ENCODE results near the gene PDCD11.
A peak's percentile ranks its signal among the peaks of the same experiment; 100 is the strongest.

The PDCD11 gene

GRCh38 chr10:103452506-103453230 is 56.2 kb downstream of the PDCD11 start:
- DNase-seq, result no peak

DNA sequence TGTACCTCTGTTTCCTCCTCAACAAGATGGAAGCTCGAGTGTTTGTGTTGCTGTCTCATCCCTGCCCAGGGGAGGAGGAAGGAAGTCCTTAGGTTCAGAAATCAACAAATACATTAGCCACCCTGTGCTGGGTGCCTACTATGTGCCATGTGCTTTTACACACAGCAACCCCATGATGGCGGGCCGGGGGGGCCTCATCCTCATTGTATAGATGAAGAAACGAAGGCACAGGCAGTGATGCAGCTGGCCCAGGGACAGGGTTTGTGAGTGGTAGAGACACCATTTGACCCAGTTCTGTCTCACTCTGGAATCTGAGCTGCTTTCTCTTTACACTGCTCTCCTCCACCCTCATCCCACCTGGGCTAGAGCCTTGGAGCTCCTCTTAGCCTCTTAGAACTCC is 57.6 kb downstream of the PDCD11 start:
- DNase-seq, result no peak

DNA sequence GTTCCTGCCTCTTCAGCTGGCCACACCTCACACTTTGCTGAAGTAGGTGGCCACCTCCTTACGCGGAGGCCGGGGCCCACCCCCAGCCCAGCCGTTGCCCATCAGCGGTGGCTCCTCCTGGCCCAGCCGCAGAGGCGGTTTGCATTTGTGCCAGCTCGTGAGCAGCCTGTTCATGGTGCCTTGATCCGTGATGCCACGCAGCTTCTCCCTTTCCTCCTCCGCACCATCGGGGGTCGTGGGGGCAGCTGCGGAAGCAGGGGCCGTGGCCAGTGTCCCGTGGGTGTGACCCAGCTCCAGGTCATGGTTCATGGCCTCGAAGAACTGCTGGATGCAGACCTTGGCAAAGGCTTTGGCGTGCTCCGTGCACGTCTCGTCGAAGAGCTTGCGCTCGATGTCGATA is 58.8 kb downstream of the PDCD11 start:
- no peak for DNase-seq

DNA sequence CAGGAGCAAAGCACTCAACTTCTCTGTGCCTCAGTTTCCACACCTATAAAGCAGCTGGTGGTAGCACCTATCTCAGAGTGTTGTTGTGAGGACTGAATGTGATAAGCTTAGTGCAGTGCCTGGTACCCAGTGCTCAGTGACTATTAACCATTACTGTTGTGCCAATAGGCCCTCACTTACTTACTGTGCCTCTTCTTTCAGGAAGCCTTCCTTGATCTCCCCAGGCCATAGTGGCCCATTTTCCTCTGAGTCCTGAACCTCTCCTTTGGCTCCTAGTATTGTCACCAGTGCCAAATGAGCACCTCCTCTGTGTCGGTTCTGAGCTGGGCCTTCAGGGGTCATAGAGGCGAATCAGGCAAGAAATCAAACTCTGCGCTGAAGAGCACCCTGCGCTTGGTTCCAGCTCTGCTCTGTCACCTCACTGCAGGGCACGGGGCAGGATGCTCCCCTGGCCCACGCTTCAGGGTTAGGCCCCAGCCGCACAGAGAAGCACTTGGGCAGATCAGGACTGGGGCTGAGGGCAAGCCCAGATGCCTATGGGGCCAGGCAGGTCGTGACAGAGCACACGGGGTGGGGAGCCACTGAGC is 59.7 kb downstream of the PDCD11 start:
- no peak for DNase-seq

- DNase-seq, result no peak
Measured at GRCh38 chr10:103457176-103457712, 60.8 kb downstream of the PDCD11 start.

- DNase-seq, result no peak
Measured at GRCh38 chr10:103457896-103458583, 61.6 kb downstream of the PDCD11 start.

DNA sequence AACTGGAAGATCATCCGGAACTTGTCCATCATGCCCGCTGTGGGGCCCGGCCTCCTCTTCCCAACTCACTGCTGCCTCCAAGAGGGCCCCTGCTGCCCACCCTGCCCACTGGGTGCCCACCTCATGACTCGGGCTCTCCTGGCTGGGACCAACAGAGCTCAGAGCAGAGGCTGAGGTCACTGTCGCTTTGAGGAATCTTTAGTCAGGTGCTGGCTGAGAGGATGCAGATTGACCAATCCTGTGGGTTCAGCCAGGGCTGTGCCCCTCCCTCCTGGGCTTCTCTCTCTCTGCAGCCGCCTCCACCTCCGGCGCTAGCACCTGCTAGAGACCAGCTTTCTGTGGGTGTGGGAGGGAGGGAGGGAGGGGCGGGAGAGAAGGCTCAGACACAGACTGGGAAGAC is 62.3 kb downstream of the PDCD11 start, which contains the start of gene CALHM1:
TSS of gene CALHM1 (minus strand) at position 181 of the 400 bp plus-strand sequence. CDS start at position 32, 149 bp downstream.
- DNase-seq, result no peak

- DNase-seq, result no peak
Measured at GRCh38 chr10:103459615-103460014, 63.2 kb downstream of the PDCD11 start.

- DNase-seq, result no peak
Measured at GRCh38 chr10:103463499-103463898, 67.1 kb downstream of the PDCD11 start.

- DNase-seq, result no peak
Measured at GRCh38 chr10:103465411-103466179, 69.2 kb downstream of the PDCD11 start.

- no peak for DNase-seq
Measured at GRCh38 chr10:103466734-103467133, 70.3 kb downstream of the PDCD11 start.

DNA sequence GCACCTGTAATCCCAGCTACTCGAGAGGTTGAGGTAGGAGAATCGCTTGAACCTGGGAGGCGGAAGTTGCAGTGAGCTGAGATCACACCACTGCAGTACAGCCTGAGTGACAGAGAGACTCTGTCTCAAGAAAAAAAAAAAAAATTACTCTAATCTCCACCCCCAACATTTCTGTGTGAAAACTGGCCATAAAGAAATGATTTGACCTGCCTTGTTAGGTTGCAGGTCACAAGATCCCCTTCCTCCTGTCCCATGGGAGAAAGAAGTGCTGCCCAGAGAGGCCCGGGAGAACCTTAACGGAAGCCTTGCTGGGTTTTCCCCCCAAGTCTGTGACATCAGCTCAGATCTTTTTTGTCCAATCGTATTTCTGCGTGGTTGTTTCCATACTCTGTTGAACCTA is 71.0 kb downstream of the PDCD11 start:
- DNase-seq, result no peak

GRCh38 chr10:103469201-103469600 is 72.8 kb downstream of the PDCD11 start:
- DNase-seq, result no peak

GRCh38 chr10:103470761-103471653 is 74.6 kb downstream of the PDCD11 start:
- DNase-seq, result peak; percentile 96

DNA sequence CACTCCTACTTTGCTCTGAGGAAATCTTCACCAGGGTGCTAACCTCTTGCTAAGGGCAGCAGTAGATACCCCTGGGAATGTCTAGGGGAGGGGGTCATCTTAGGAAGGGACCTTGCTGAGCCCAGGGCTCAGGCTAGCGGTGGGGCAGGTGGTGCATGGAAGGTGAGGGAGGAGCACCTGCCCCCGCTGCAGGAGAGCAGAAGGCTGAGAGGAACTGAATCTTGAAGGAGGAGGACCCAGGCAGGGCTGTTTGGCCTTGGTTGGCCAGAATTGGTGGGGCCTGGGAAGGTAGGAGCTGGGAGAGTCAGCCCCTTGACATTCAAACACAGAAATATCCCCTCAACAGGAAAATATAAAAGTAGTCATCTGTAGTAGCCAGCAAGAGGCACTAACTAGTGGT is 75.6 kb downstream of the PDCD11 start:
- no peak for DNase-seq

DNA sequence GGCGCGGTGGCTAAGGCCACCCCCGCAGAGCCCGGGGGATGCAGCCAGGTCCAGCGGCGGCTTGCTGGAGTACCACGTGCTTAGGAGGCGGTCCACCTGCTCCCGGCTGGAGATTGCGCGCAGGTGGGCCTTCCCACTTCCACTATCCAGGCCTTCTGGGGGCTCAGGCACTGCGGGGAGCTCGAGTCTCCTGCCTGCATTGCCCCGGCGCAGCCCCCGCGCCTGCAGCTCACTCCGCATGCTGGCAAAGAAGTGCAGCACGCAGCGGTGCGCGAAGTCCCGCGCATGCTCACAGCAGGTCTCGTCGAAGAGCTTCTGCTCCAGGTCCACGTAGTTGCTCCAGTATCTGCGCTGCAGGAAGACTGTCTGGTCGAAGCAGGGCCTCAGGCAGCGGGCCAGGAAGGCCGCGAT is 76.8 kb downstream of the PDCD11 start:
- DNase-seq, result no peak

DNA sequence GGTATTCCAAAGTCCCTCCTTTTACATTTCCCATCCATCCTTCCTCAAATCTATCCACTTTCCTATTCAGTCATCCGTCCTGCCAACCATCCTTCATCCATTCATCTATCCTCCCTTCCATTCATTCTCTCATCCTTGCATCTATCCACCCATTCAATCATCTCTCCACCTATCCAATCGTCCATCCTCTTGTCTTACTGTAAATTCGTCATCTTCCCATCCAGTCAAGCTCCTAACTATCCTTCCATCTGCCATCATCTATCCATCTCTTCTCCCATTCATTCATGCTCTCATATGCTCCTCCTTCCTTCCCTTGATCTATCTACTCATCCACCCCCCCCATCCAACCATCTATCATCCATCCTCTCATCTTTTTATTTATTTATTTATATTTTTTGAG is 77.7 kb downstream of the PDCD11 start:
- DNase-seq, result no peak

- DNase-seq, result no peak
Measured at GRCh38 chr10:103475437-103475836, 79.0 kb downstream of the PDCD11 start.

GRCh38 chr10:103476046-103476768 is 79.8 kb downstream of the PDCD11 start:
- DNase-seq, result no peak

DNA sequence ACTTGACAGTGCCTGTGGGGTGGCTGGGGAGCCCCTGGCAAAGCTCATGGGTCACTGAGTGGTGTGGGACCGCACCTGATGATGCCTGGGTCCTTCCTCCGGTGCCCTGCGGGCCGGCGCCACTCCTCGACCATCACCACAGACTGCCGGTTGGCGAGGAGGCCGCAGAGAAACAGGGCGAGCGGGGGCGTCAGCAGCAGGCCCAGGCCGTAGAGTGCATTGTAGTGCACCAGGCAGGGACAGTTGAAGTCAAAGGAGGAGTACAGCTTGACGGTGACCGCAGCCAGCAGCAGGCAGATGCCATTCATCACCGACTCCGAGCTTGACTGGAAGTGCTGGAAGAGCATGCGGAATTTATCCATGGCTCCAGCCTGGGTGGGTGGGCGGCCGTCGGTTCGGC is 82.2 kb downstream of the PDCD11 start:
- no peak for DNase-seq

GRCh38 chr10:103479135-103479534 is 82.7 kb downstream of the PDCD11 start, which contains the start of gene CALHM3:
TSS of gene CALHM3 (minus strand) at chr10:103479240. CDS start at chr10:103479032, 208 bp downstream.
- no peak for DNase-seq
